HCT116 (cell line): Measurements from ENCODE around the gene EGFL6.

Experiments used
- CEBPB ChIP-seq: IDR thresholded peaks from 2 replicates; pipeline ENCODE4 v1.6.1; 2012; ENCODE audit warnings: low read depth
- CTCF ChIP-seq, 3 experiments: fragments of 200-600 bp in 1 of 3; sonication (generic) in 1 of 3; IDR thresholded peaks in 2 of 3; conservative IDR thresholded peaks in 1 of 3; 2 replicates each; pipeline ENCODE4 v1.5.1; 2012 to 2017; ENCODE audit warnings: low read depth in 2 of 3, low read length in 2 of 3, antibody characterized with exemption in 1 of 3, borderline replicate concordance in 1 of 3, control low read depth in 1 of 3, mild to moderate bottlenecking in 1 of 3, mixed read lengths in 1 of 3, mixed run types in 1 of 3, moderate library complexity in 1 of 3; ENCODE audit not compliant: insufficient read depth in 1 of 3
- EZH2 ChIP-seq: fragments of 200-600 bp; sonication (generic); IDR thresholded peaks from 2 replicates; pipeline ENCODE4 v1.6.1; 2017; ENCODE audit warnings: antibody characterized with exemption, mixed run types
- POLR2A ChIP-seq: IDR thresholded peaks from 2 replicates; pipeline ENCODE4 v1.7.0; 2011; ENCODE audit warnings: borderline replicate concordance; ENCODE audit not compliant: insufficient read depth, insufficient read length; ENCODE audit errors: extremely low read depth
- SRF ChIP-seq: IDR thresholded peaks from 2 replicates; pipeline ENCODE4 v1.6.1; 2012; ENCODE audit warnings: low read depth

GRCh38 chrX:13522811-13523210 lies 46.6 kb upstream of the EGFL6 start:
- TF ChIP-seq EZH2 (no peak), CTCF (IDR thresholded peaks at IDR 0.05 in 2 of 3, conservative IDR thresholded peaks at IDR 0.05 in 1 of 3; ENCODE audit: borderline replicate concordance in 1 of 3, insufficient read depth in 1 of 3, low read depth in 2 of 3, low read length in 2 of 3) (0 out of 6 replicates have a peak, but pooled peaks of 1 of the 3 experiments have one; percentile 6), POLR2A (no peak), CEBPB (no peak), SRF (no peak)
